Adrenal gland (tissue), 5 donors: ENCODE measurements around the gene CHD8.

Experiments
- POLR2A ChIP-seq, 2 donors: fragments of 450-650 bp; IDR thresholded peaks; one replicate each; pipeline ENCODE4 v1.6.1; 2017; ENCODE audit warnings: antibody characterized with exemption in 2 of 2, mild to moderate bottlenecking in 2 of 2, moderate library complexity in 1 of 2
- TF ChIP-seq, protein P1 (sequence below), 6 experiments: fragments of 450-650 bp in 4 of 6; fragments of 200-600 bp in 2 of 6; sonication (generic) in 1 of 6; IDR thresholded peaks; 1 replicate in 5 of 6; 2 replicates in 1 of 6; pipeline versions ENCODE4 v1.5.1 to v1.8.0; 2016 to 2021; ENCODE audit warnings: antibody characterized with exemption in 6 of 6, mild to moderate bottlenecking in 2 of 6, moderate library complexity in 1 of 6
- donor health status: DM: no; HTN: no; CAD: no.

DNA sequence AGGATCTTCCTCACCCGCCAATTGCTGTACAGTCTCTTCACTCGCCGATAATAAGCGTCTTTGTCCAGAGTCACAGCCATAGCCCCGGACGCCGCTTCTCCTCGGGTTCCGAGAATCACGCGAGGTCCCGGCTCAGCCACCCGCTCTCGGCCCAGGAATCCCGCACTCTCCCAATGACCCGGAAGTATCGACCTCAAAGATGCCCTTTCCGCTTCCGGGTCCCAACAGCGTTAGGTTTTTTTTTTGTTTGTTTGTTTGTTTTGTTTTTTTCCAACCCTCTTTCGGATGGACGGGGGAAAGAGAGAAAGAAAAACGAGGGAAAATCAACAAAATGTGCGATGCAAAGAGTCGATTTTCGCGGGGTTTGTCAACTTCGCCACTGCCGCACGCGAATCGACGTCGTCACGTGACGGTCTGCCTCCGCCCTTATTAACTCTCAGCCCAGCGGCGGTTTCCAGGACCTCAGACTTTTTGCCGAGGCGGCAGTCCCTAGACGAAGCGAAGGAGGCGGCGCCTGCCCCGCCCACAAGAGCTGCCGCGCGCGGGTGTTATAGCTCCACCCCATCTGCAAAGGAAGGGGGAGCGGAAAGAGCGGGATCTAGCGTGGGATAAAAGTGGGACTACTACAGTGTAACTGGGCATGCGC is 72.0 kb downstream of the CHD8 start, which contains the start of gene SUPT16H:
- TF ChIP-seq, protein P1, sequence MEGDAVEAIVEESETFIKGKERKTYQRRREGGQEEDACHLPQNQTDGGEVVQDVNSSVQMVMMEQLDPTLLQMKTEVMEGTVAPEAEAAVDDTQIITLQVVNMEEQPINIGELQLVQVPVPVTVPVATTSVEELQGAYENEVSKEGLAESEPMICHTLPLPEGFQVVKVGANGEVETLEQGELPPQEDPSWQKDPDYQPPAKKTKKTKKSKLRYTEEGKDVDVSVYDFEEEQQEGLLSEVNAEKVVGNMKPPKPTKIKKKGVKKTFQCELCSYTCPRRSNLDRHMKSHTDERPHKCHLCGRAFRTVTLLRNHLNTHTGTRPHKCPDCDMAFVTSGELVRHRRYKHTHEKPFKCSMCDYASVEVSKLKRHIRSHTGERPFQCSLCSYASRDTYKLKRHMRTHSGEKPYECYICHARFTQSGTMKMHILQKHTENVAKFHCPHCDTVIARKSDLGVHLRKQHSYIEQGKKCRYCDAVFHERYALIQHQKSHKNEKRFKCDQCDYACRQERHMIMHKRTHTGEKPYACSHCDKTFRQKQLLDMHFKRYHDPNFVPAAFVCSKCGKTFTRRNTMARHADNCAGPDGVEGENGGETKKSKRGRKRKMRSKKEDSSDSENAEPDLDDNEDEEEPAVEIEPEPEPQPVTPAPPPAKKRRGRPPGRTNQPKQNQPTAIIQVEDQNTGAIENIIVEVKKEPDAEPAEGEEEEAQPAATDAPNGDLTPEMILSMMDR (IDR thresholded peaks at IDR 0.05): no peak
- peak in 1 of 2 donors; percentile 71 for TF ChIP-seq POLR2A (IDR thresholded peaks at IDR 0.05)
